Thoracic aorta endothelial cell (primary cell): Measurements from ENCODE around the gene MMP25. TPM values are rescaled to one million over a fixed set of nuclear protein-coding genes. Genes with fewer than 3 reads are reported as not detected.

ENCODE experiments used
- small RNA-seq: library from RNA; depleted of rRNA; stranded (forward); fragments of <200 nt; gene quantifications from one replicate; pipeline ENCODE3, GENCODE V24; 2012
- total RNA-seq: library from RNA; depleted of rRNA; stranded (reverse); fragments of >200 nt; gene quantifications from 2 replicates; pipeline ENCODE4 v1.2.3, GENCODE V29; 2012

MMP25 gene, protein sequence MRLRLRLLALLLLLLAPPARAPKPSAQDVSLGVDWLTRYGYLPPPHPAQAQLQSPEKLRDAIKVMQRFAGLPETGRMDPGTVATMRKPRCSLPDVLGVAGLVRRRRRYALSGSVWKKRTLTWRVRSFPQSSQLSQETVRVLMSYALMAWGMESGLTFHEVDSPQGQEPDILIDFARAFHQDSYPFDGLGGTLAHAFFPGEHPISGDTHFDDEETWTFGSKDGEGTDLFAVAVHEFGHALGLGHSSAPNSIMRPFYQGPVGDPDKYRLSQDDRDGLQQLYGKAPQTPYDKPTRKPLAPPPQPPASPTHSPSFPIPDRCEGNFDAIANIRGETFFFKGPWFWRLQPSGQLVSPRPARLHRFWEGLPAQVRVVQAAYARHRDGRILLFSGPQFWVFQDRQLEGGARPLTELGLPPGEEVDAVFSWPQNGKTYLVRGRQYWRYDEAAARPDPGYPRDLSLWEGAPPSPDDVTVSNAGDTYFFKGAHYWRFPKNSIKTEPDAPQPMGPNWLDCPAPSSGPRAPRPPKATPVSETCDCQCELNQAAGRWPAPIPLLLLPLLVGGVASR
- total RNA-seq, result under 0.01 and 0.07 TPM in 2 replicates

DNA sequence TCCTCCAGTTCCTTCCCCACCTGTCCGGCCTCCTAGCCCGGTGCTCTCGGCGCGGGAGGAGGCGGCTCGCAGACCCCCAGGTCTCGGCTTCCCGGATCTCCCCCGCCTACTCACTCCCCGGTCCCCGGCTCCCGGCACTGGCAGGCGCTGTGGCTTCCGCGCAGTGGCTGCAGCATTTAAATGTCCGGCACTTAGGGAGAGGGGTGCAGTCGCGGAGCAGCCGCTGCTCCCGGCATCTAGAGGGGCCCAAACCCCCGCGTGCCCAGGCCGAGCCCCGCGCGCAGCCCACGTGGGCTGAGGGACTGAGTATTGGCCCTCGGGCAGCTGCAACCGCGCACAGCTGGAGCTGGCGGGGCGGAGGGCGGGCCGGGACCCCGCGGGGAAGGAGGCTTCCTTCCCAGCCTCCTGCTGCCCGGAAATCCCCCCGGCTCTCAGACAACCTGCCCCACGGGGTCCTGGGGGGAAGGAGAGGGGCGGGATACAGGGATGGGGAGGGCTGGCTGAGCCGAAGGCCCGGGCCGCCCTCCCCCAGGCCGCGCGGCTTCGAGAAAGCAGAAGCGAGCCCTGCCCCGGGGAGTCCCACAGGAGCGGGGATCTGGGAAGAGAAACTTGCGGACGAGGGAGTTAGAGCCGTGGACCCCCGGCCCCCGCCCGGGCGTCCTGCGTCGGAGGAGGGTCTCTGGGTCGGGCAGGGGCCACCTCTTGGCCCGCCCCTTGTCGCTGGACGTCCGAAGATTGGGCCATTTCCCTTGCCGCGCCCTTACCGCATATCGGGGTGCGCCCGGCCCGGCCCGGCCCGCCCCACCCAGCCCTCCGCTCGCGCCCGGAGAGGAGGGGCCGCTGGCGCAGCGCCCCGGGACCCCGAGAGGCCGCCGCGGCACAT lies at the start of gene MMP25:
Gene MMP25, plus strand, starts transcription at position 804 of the 883 bp plus-strand sequence. CDS start 357 bp downstream, outside the sequence.

DNA sequence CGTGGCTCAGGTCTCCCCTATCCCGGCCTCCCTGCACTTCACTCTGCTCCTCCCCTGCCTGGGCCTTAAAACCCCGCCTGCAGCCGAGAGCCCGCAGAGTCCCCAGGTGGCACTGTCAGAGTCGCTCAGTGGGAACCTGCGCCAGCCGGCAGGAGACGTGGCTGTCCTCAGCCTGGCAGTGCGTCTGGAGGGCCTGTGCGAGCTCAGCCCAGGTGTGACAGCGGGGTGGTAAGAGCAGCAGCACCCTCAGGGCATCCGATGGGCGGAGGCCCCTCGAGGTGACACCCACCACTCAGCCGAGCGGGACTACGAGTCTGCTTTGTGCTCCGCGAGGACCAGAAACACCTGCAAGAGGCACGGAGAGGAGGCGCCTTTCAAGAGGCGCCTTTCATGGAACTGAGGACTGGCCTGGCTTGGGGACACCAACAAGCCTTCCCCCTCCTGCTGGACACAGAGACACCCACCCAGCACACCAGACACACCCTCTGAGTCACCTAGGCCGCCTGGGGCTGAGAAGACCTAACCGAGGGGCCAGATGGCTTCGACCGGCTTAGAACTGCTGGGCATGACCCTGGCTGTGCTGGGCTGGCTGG lies 33.4 kb upstream of the MMP25 start, which contains the start of gene CLDN9:
Gene CLDN9, plus strand, starts transcription at position 96 of the 593 bp plus-strand sequence. Its CDS starts 440 bp downstream, at position 536.

DNA sequence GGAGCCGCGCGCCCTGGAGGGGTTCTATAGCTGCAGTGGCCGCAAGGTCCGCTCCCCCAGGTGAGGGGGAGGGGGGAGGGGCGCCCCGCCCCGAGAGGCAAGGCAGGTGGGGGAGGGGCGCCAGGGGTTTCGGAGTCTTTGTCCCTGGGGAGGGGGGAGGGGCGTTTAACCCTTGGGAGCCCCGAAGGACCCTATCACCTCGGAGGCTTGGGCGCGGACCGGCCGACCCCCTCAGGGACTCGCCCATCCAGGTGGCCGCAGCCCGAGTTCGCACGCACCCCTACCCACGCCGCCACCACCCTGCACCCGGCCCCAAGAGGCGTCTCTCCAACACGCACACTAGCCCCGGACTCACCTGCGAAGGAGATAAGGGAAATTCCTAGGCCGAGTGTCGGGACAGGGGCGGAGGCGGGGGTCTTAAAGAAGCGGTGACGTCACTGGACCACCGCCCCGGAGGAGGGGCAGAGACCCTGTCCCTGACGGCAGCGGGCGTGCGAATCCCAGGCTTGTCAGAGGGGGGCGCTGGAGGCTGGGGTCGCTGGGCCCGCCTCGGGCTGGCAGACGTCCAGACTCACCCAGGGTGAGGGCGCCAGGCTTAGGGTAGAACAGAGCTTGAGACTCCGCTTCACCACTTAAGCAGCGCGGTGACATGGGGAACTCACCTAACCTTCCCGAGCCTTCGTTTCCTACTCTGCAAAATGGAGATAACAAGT lies 28.4 kb upstream of the MMP25 start, which contains the start of gene CLDN6:
Gene CLDN6, minus strand, starts transcription at position 390 of the 713 bp plus-strand sequence. CDS start 2,162 bp downstream, outside the sequence.

DNA sequence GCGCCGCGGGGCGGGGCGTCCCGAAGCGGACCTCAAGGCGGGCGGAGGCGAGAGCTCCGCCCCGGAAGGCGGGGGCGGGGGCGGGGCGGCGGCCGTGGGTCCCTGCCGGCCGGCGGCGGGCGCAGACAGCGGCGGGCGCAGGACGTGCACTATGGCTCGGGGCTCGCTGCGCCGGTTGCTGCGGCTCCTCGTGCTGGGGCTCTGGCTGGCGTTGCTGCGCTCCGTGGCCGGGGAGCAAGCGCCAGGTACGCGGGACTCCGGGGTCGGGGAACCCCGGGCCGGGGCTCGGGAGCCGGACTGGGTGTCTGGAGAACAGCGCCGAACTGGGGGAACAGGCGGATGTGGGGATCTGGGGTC lies 26.1 kb upstream of the MMP25 start, which contains the start of gene TNFRSF12A:
Gene TNFRSF12A, plus strand, starts transcription at position 122 of the 357 bp plus-strand sequence. Its CDS starts 30 bp downstream, at position 152.

DNA sequence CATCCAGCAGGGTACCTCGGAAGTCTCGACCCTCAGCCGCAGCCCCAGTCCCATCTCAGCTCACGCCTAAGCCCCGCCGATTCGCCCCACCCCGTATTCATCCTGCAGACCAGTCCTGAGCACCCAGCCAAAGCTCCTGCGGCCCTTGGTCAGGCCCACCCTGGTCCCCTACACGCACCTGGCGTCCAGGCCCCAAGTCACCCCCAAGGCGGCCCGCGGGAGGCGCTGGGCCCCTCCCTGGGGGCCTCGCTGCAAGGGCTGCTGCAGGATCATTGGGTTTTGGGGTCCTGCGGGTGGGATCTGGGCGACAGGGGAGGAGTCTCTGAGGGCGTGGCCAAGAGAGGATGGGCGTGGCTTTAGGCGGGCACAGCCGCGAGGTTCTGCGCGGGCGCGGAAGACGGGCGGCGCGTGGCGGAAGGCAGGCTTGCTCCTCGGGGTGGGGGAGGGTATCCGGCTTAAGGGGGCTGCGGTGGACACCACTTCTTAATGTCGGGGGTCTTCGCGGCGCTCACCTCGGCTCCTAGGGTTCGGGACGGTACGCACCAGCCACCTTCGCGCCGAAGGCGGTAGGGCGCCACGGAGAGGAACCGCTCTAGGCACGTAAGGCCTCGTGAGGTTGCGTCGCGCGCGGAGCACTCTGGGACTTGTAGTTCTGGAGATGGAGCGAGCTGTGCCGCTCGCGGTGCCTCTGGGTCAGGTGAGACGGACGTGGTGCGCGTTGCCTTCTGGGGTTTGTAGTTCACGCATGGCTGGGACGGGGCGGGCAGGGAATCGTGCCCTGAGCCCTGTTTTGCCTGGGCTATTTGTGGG lies 22.5 kb upstream of the MMP25 start, which contains the start of the genes HCFC1R1 and THOC6:
Gene HCFC1R1, minus strand, starts transcription at position 274 of the 810 bp plus-strand sequence. Its CDS starts 1 bp downstream, at position 273.
Gene THOC6, plus strand, starts transcription at position 367 of the 810 bp plus-strand sequence. Its CDS starts 292 bp downstream, at position 659.

DNA sequence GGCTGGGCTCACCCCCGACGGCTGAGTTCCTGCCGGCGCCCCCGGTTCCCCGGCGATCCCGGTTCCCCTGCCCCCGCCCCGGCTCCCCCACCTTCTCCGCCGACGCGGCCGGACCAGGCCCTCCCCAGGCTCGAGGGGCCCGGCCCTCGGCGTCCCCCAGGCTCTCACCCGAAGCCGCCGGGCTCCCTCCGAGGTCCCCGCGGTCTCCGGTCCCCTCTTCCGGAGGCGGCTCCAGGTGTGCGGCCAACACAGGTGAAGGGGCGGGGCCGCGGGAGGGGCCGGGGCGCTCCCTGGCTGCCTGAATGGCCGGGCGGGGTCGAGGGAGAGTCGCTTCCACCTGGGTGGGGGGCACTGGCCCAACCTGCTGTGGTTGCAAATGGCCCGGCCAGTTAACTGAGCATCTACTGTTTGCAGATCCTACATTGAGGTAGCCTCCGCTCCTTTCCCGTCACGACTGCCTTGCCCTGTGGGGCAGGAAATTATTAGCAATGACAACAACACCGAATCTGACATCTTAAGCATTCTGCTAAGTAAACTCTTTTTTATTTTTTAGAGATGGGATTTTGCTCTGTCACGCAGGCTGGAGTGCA lies 9.5 kb upstream of the MMP25 start, which contains the start of gene BICDL2:
Gene BICDL2, minus strand, starts transcription at position 219 of the 590 bp plus-strand sequence. CDS start 1,448 bp downstream, outside the sequence.

DNA sequence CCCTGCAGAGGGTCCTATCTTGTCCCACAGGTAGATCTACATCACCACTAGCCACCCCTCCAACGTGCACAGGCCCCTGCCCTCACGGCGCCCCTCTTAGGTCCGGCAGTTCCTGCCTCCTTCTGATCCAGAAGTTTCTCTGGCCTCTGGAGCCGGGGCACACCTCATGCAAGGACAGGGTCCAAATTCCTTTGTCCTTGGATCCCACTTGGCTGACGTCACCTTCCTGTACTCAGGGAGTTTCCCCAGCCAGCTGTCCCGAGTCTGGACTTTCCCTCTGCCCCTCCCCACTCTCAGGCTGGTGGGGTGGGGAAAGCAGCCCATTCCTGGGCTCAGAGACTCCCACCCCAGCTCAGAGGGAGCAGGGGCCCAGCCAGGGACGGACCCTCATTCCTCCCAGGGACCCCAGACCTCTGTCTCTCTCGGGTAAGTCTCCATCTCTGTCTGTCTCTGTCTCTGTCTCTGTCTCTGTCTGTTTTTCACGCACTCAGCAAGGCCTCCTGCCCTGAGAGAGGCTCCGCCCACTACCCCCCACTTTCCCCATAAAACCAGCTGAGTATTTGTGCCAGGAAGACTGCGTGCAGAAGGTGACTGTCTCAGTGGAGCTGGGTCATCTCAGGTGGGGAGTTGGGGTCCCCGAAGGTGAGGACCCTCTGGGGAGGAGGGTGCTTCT lies 18.8 kb downstream of the MMP25 start, which contains the start of gene IL32:
Gene IL32, plus strand, starts transcription at position 572 of the 673 bp plus-strand sequence. CDS start 172 bp downstream, outside the sequence.

DNA sequence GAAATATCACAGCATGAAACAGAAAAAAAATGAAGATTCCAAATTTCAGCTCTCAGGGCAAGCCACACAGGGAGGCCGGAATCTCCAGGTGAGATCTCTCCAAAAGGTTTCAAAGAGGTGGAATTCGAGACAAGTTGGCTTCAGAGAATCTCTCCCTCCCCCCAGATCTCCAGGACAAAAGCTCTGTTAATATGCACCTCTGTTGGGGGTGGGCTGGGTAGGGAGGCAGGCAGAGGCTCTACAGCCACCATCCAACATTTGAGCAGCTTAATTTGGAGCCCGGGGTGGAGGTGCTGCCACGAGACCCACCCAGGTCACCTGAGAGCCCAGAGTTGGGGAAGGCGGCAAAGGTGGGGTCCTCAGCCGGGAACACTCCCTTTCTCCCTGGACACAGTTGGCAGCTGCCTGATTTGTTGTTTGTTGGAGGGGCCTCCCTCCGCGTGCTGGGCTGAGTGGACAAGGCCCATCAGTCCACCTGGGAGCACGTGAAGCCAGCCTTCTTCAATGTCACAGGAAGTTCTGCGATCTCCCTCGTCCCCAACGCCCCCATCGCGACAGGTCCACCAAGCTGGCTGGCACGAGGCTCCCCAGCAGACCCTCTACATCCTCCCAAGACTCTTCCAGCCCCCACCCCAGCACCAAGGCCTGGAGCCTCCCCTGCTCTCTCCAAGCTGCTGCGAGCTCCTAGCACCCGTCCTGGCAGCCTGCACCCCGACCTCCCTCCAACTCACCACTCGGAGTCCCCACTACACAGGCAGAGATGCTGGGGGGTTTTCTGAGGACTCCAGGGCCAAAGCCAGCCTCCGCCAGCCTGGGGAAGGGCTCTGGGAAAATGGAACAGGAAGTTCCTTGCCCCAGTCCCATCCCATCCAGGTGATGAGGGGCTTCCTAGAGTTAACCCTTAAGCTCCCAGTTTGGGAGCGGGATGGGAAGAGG lies 52.4 kb downstream of the MMP25 start, which contains the start of gene ZSCAN10:
Gene ZSCAN10, minus strand, starts transcription at position 836 of the 936 bp plus-strand sequence. CDS start 6,357 bp downstream, outside the sequence.

Small RNA genes within 50 kb of the gene (small RNA-seq; reads per million reads assigned to genes)
- 0.49 reads per million for gene RNU1-22P

Other genes starting within 250 kb of the MMP25 start
- gene PRSS41, start 248.1 kb upstream of the MMP25 start, total RNA-seq, result not detected in 2 replicates
- gene PRSS21, start 229.3 kb upstream of the MMP25 start, total RNA-seq, result 1.8 TPM in 1 of 2 replicates, not detected in the other
- not detected in 2 replicates for gene ZG16B, start 216.3 kb upstream of the MMP25 start, total RNA-seq
- gene PRSS22, start 188.4 kb upstream of the MMP25 start, total RNA-seq, result not detected in 2 replicates
- 25.1 and 34.0 TPM in 2 replicates for gene FLYWCH2, start 163.3 kb upstream of the MMP25 start, total RNA-seq
- gene FLYWCH1, start 134.6 kb upstream of the MMP25 start, total RNA-seq, result 27.5 and 35.5 TPM in 2 replicates
- not detected in 2 replicates for gene KREMEN2, start 82.3 kb upstream of the MMP25 start, total RNA-seq
- 10.9 and 18.4 TPM in 2 replicates for gene PAQR4, start 77.2 kb upstream of the MMP25 start, total RNA-seq
- 15.2 and 27.6 TPM in 2 replicates for gene PKMYT1, start 66.1 kb upstream of the MMP25 start, total RNA-seq
- not detected in 2 replicates for gene CLDN9, start 33.6 kb upstream of the MMP25 start, total RNA-seq
- not detected in 2 replicates for gene CLDN6, start 28.4 kb upstream of the MMP25 start, total RNA-seq
- gene TNFRSF12A, start 26.2 kb upstream of the MMP25 start, total RNA-seq, result 62.6 and 76.2 TPM in 2 replicates
- 7.4 and 9.3 TPM in 2 replicates for gene HCFC1R1, start 22.6 kb upstream of the MMP25 start, total RNA-seq
- gene THOC6, start 22.5 kb upstream of the MMP25 start, total RNA-seq, result 19.1 and 27.9 TPM in 2 replicates
- not detected in 2 replicates for gene BICDL2, start 9.6 kb upstream of the MMP25 start, total RNA-seq
- 45.9 and 55.4 TPM in 2 replicates for gene IL32, start 19.1 kb downstream of the MMP25 start, total RNA-seq
- gene ZSCAN10, start 52.7 kb downstream of the MMP25 start, total RNA-seq, result not detected in 2 replicates
- 12.0 and 20.7 TPM in 2 replicates for gene ZNF205, start 66.0 kb downstream of the MMP25 start, total RNA-seq
- 6.2 and 6.6 TPM in 2 replicates for gene ZNF213, start 88.5 kb downstream of the MMP25 start, total RNA-seq
- gene OR1F1, start 141.6 kb downstream of the MMP25 start, total RNA-seq, result 0.14 TPM in 1 of 2 replicates, not detected in the other
- 11.2 and 14.1 TPM in 2 replicates for gene ZNF200, start 188.6 kb downstream of the MMP25 start, total RNA-seq
- gene MEFV, start 210.1 kb downstream of the MMP25 start, total RNA-seq, result under 0.01 TPM in 1 of 2 replicates, not detected in the other
- gene ZNF263, start 236.9 kb downstream of the MMP25 start, total RNA-seq, result 34.4 and 35.0 TPM in 2 replicates